Psoas muscle (tissue), 8 donors: Measurements from ENCODE around the gene CLIP2. TPM values are rescaled to one million over a fixed set of nuclear protein-coding genes. Genes with fewer than 3 reads are reported as not detected.

ENCODE experiments used
- ATAC-seq, 4 donors: fragments of 200-7000 bp; cut with Tn5 transposase; one replicate each; pipeline ENCODE4 v1.9.1; 2020; ENCODE audit warnings: moderate library complexity in 3 of 4, mild to moderate bottlenecking in 2 of 4
- DNase-seq, 2 donors: peaks; one replicate each; pipeline ENCODE4 v3.0.0-alpha.2; 2020
- H3K27ac ChIP-seq: fragments of 200-600 bp; one replicate; pipeline ENCODE4 v1.8.0; 2022
- H3K27me3 ChIP-seq, 3 donors: fragments of 200-600 bp in 1 of 3; one replicate each; pipeline versions ENCODE4 v1.6.1 to v1.8.0; 2013 to 2022; ENCODE audit warnings: low read length in 2 of 3, mild to moderate bottlenecking in 2 of 3, moderate library complexity in 1 of 3; ENCODE audit not compliant: insufficient read depth in 3 of 3
- H3K36me3 ChIP-seq, 2 donors: fragments of 200-600 bp in 1 of 2; one replicate each; pipeline versions ENCODE4 v1.6.1 to v1.8.0; 2013 to 2022; ENCODE audit warnings: low read depth in 1 of 2, mild to moderate bottlenecking in 1 of 2, moderate library complexity in 1 of 2; ENCODE audit not compliant: insufficient read depth in 1 of 2
- H3K4me1 ChIP-seq: fragments of 200-600 bp; one replicate; pipeline ENCODE4 v1.8.0; 2022
- H3K4me3 ChIP-seq: fragments of 200-600 bp; one replicate; pipeline ENCODE4 v1.8.0; 2022; ENCODE audit warnings: mild to moderate bottlenecking
- H3K9me3 ChIP-seq: fragments of 200-600 bp; one replicate; pipeline ENCODE4 v1.8.0; 2022
- WGBS, 3 donors: extraction: QIAGEN DNeasy Blood & Tissue Kit; methylation state at CpG; one replicate each; pipeline versions ENCODE4 v1.1.6 to v1.1.7; 2013; 5-methylcytosine and 5-hydroxymethylcytosine counted together
- intact Hi-C, 2 donors: fragments of 100-400 bp; cut with DNase I; formaldehyde crosslinking; loops; one replicate each; pipeline versions ENCODE4 v1.11.0 to v1.14.2; 2022
- polyA plus RNA-seq, 3 donors: library from polyadenylated mRNA; stranded (reverse); fragments of 200-250 nt; gene quantifications; one replicate each; pipeline ENCODE4 v1.2.3, GENCODE V29; 2013
- total RNA-seq, 4 donors: library from RNA; stranded (reverse); fragmentation: NEBNext Ultra II Directional in 2 of 4; extraction: Animal tissue kit (Norgen Biotek cat#: 25700) in 2 of 4; gene quantifications; one replicate each; pipeline versions ENCODE4 v1.2.1 to v1.2.4, GENCODE V29; 2021 to 2023
- TF ChIP-seq, protein P1 (sequence below): fragments of 200-600 bp; IDR thresholded peaks from one replicate; pipeline ENCODE4 v1.8.0; 2022; ENCODE audit warnings: antibody characterized with exemption
- donor health status: healthy with polysubstance abuse.
- donor health status: DM: no; HTN: no; CAD: no; lungs with moderate emphysema.
- donor health status: Bipolar disorder and iron deficiency.
- donor health status: healthy.
- donor health status: DM: yes; HTN: yes; CAD: no.
- donor health status: DM: no; HTN: no; CAD: no.
- donor health status: DM: no; HTN: no; CAD: no.
- donor health status: DM: yes; HTN: yes; CAD: no.

The CLIP2 gene
- total and polyA plus RNA-seq, 7 donors, result 1.5 to 4.3 (median 2.2) TPM

DNA sequence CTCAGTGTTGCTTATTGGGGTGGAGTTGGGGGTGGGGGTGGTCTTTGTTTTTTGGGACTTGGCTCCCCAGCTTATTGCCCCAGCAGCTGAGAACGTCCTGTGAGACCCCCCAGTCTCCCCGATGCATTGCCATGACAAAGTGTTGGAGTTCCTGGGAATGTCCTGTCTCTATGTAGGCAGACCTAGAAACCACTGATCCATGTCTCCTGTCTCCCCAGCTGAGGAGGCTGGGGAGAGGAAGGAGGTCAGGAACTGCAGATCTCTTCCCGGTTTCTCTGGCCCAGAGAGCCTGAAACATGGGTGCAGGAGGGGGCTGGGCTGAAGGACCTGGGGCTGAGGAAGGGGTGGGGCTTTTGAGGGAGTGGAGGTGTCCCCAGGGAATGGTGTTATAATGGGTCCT lies 84.3 kb downstream of the CLIP2 start:
- no peak overlapping the region for H3K4me3 ChIP-seq
- TF ChIP-seq, protein P1, sequence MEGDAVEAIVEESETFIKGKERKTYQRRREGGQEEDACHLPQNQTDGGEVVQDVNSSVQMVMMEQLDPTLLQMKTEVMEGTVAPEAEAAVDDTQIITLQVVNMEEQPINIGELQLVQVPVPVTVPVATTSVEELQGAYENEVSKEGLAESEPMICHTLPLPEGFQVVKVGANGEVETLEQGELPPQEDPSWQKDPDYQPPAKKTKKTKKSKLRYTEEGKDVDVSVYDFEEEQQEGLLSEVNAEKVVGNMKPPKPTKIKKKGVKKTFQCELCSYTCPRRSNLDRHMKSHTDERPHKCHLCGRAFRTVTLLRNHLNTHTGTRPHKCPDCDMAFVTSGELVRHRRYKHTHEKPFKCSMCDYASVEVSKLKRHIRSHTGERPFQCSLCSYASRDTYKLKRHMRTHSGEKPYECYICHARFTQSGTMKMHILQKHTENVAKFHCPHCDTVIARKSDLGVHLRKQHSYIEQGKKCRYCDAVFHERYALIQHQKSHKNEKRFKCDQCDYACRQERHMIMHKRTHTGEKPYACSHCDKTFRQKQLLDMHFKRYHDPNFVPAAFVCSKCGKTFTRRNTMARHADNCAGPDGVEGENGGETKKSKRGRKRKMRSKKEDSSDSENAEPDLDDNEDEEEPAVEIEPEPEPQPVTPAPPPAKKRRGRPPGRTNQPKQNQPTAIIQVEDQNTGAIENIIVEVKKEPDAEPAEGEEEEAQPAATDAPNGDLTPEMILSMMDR, result no peak
- no peaks in the 10 kb centered on the region for H3K36me3 ChIP-seq
- intact Hi-C loops, result loop anchor here in 1 of 2 donors (10.0 kb wide), 1 partner anchor 69 kb away; no protein-coding TSS in a partner anchor
- peaks cover 0 to 5% (median 1%) of the 10 kb centered on the region in 3 donors for H3K27me3 ChIP-seq
- no peaks in the 10 kb centered on the region for H3K9me3 ChIP-seq
- DNase-seq, result no peak
- ATAC-seq, result no peak
- WGBS, 3 donors, result 58 to 77% (median 67%) methylated on average over 3 of the region's 3 CpGs
- H3K27ac ChIP-seq, result no peak overlapping the region
- H3K4me1 ChIP-seq, result no peaks in the 10 kb centered on the region

DNA sequence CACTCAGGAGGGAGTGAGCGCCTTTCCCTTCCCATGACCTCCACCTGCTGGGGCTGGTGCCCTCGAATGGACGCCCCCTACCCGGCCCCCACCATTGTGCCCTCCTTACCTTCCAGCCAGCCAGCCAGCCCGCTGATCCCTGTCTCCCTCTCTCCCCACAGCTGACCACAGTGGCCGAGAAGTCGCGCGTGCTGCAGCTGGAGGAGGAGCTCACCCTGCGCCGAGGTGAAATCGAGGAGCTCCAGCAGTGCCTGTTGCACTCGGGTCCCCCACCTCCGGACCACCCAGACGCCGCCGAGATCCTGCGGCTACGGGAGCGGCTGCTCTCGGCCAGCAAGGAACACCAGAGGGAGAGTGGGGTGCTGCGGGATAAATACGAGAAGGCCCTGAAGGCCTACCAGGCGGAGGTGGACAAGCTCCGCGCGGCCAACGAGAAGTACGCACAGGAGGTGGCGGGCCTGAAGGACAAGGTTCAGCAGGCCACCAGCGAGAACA lies 86.6 kb downstream of the CLIP2 start:
- ATAC-seq, result no peak
- no peaks in the 10 kb centered on the region for H3K9me3 ChIP-seq
- H3K4me3 ChIP-seq, result no peak overlapping the region
- no peaks in the 10 kb centered on the region for H3K4me1 ChIP-seq
- H3K27me3 ChIP-seq, result peaks cover 0 to 5% (median 1%) of the 10 kb centered on the region in 3 donors
- 92 to 94% (median 93%) methylated on average over 31 of the region's 31 CpGs for WGBS, 3 donors
- intact Hi-C loops, result loop anchor here in 1 of 2 donors (10.0 kb wide), 1 partner anchor 71 kb away; no protein-coding TSS in a partner anchor
- no peak overlapping the region for H3K27ac ChIP-seq
- no peak for DNase-seq
- H3K36me3 ChIP-seq, result no peaks in the 10 kb centered on the region
- TF ChIP-seq, protein P1, result no peak

GRCh38 chr7:74376256-74377036 lies 87.2 kb downstream of the CLIP2 start:
- WGBS, 3 donors, result 77 to 85% (median 80%) methylated on average over 35 to 37 of the region's 37 CpGs
- TF ChIP-seq, protein P1, result no peak
- Histone ChIP-seq H3K27me3 (peaks cover 0 to 5% (median 1%) of the 10 kb centered on the region in 3 donors), H3K4me3 (no peak overlapping the region), H3K36me3 (no peaks in the 10 kb centered on the region), H3K27ac (no peak overlapping the region), H3K9me3 (no peaks in the 10 kb centered on the region), H3K4me1 (no peaks in the 10 kb centered on the region)
- DNase-seq (no peak), ATAC-seq (no peak)
- intact Hi-C loops, result loop anchor here in 1 of 2 donors (10.0 kb wide), 1 partner anchor 72 kb away; no protein-coding TSS in a partner anchor

GRCh38 chr7:74379938-74380337 lies 90.7 kb downstream of the CLIP2 start:
- TF ChIP-seq, protein P1, result no peak
- no peak overlapping the region for H3K4me3 ChIP-seq
- ATAC-seq (peak; percentile 42 to 64 (median 60)), DNase-seq (no peak)
- H3K27me3 ChIP-seq, result no peaks in the 10 kb centered on the region
- no peak overlapping the region for H3K27ac ChIP-seq
- intact Hi-C loops, result loop anchor here in 1 of 2 donors (10.0 kb wide), 1 partner anchor 75 kb away; no protein-coding TSS in a partner anchor
- H3K4me1 ChIP-seq, result no peaks in the 10 kb centered on the region
- WGBS, 3 donors, result 55 to 60% (median 57%) methylated on average over 2 of the region's 2 CpGs
- no peaks in the 10 kb centered on the region for H3K9me3 ChIP-seq
- no peaks in the 10 kb centered on the region for H3K36me3 ChIP-seq
